Tongue (tissue), 2 donors: ENCODE data around the gene INPP1. TPM values are rescaled to one million over a fixed set of nuclear protein-coding genes. Genes with fewer than 3 reads are reported as not detected.
"Not testable (repeated sequence)": the region's sequence is repeated elsewhere in the genome, so short reads cannot be mapped to it uniquely, and the experiment has no call there.

ENCODE experiments used
- DNase-seq: peaks from one replicate; pipeline ENCODE4 v3.0.0-alpha.2; 2015
- total RNA-seq: library from RNA; depleted of rRNA; stranded (reverse); fragments of >200 nt; gene quantifications from one replicate; pipeline ENCODE4 v1.2.3, GENCODE V29; 2014

INPP1 gene
- total RNA-seq, 1 donor from 2014 or later = 16.7 TPM

GRCh38 chr2:190334479-190335224 lies 8.7 kb upstream of the INPP1 start:
- no peak for DNase-seq

DNA sequence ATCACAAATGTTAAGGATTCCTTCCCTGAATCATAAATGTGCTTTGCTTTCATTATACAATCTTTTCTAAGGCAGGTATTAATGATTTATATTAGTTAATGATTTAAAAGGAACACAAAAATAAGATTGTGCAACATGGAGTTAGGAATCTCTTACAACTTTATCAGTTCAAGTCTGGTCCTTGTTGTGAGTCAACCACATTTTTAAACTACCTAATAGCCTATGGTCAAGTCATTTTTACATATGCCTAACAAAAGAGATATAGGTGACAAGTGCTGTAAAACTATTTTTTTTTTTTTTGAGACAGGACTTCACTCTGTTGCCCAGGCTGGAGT lies 8.2 kb upstream of the INPP1 start:
- no peak for DNase-seq

GRCh38 chr2:190335584-190335983 lies 7.8 kb upstream of the INPP1 start:
- not testable (repeated sequence) for DNase-seq

GRCh38 chr2:190336420-190336819 lies 7.0 kb upstream of the INPP1 start:
- no peak for DNase-seq

- DNase-seq = no peak
These were observed 4.9 kb upstream of the INPP1 start for GRCh38 chr2:190338453-190338852.

GRCh38 chr2:190339394-190339793 lies 4.0 kb upstream of the INPP1 start:
- DNase-seq = no peak

DNA sequence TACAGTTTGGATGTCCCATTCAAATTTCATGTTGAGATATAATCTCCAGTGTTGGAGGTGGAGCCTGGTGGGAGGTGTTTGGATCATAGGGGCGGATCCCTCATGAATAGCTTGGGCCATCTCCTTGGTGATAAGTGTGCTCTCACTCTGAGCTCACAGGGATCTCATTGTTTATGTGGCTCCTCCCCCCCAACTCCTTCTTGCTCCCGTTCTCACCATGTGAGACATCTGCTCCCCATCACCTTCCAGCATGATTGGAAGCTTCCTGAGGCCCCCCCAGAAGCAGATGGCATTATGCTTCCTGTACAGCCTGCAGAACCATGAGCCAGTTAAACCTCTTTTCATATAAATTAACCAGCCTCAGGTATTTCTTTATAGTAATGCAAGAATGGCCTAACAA lies 3.0 kb upstream of the INPP1 start:
- peak; percentile 14 for DNase-seq

GRCh38 chr2:190342611-190343010 lies 778 bp upstream of the INPP1 start:
- peak; percentile 67 for DNase-seq

GRCh38 chr2:190343089-190343535 lies 277 bp upstream of the INPP1 start:
- DNase-seq = no peak

GRCh38 chr2:190344276-190344827 lies 963 bp downstream of the INPP1 start:
- peak; percentile 58 for DNase-seq

DNA sequence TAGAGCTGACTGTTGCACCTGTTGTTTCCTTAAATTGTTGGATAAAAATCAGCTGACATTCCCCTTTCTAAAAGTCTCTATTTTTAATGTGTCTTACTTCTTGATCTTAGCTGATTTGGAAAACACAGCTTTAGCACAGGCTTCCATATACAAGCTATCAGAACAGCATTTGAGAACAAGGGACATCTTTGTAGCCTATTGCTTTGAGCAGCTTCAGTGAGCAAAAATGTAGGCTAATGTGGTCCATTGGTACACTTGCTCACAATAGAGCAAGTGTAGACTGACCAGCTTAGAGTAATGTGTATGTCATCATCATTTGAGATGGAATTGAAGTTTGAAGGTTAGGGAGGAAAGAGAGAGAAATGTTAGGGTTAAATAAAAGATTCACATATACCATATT lies 7.0 kb downstream of the INPP1 start:
- no peak for DNase-seq

DNA sequence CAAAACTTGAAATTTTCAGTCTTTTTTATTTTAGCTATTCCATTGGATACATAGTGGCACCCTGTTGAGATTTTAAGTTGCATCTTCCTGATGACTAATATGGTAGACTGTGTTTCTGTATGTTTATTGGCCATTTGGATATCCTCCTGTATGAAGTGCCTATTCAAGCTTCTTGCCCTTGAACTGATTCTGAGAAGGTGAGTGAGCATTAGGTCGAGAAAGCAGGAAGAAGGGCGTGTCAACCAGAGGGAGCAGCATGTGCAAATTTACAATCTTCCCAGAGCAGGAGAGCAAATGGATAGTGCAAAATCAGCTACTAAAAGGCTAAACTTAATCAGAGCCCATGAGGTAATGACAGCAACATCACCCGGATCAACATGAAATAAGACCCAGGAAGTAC lies 8.6 kb downstream of the INPP1 start:
- DNase-seq = no peak

DNA sequence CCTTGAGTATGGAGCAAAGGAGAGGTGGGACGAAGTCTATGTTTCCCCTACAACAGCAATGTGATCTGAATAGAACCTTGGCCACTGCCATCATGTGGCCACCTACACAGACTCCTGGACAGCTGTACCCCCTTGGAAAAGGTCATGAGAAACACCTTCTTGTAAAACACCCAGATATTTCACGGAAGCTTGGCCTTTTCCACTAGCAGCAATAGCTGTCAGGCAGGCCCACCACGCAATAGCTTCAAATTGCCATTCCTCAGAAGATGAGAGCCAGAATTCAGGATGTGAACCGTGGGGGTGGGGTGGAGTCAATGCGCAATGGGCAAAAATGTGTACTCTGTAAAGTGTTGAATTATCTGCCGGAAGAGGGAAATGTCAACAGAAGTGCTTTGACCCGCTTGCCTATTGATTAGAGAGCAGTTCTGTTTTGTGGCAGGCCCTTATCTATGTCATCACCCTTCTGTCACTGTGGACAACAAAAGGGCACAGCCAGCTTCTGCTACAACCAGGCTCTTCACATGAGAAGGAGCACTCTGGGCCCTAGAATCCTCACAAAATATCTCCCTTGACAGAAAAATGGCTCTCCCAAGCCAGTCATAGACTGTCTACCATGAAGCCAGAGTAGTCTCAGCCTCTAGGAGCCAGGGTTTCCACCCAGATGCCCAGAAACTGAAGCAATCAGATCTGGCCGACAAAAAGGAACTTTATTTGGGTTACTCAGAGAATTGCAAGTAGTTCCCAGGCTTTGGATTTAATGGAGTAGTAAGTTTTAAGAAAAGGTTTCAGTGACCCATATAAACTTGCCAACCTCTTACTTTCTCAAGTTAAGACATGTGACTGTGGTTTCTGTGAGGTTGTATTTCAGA lies 9.5 kb downstream of the INPP1 start:
- no peak for DNase-seq

DNA sequence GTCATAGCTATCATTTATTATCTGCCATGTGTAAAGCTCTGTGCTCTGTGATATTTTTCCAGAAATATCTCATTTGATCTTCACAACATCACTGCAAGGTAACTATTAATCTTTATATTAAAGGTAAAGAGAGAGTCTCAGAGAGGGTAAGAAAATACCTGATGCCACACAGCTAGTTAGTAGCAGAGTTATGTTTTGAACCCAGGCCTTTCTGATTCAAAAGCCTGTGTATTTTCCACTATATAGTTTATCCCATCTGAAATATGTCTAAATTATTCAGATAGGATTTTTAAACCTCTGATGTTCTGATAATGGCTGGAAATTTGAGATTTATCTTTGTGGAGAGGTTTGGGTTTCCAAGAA lies 10.1 kb downstream of the INPP1 start:
- DNase-seq = no peak

DNA sequence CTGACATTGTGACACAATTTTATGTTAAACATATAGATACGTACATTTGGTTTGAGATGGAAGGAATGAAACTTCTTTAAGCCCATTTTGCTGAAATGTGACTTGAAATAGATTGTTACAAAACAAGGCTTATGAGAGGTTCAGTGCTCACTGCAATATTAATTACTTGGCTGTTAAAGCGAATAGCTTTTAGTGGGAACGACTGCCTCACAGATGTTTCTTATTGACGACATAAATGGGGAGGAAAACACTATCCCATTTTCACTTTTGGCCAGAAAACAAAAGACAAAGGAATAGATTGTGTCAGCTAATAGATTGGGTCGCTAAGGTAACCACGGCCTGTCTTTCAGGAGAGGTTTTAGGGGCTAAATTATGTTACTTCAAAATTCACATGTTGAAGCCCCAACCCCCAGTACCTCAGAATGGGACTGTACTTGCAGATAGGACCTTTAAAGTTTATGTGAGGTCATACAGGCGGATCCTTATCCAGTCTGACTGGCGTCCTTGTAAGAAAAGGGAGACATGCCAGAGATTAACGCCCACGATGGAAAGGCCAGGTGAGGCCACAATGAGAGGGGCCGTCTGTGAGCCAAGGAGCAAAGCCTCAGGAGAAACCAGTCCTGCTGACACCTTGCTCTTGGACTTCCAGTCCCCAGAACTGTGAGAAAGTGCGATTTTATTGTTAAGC lies 10.8 kb downstream of the INPP1 start:
- DNase-seq = no peak

- DNase-seq = no peak
These were observed 12.7 kb downstream of the INPP1 start for GRCh38 chr2:190355968-190356644.

DNA sequence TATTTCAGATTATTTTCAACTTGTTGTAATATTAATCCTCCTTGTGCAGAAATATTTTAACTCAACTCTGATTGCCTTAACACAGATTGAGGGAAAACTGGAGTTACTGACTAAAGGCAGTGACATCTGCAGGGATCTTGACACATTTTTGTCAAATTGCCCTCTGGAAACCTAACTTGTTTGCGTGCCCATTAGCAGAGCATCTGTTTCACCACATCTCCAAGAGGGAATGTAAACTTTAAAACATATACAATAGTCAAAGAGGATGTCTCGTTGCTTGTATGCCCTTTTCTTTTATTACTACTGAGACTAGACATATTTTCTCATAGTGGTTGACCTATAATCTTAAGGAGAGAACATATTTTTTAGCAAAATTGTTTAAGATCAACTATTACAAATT lies 14.2 kb downstream of the INPP1 start:
- DNase-seq = peak; percentile 54

DNA sequence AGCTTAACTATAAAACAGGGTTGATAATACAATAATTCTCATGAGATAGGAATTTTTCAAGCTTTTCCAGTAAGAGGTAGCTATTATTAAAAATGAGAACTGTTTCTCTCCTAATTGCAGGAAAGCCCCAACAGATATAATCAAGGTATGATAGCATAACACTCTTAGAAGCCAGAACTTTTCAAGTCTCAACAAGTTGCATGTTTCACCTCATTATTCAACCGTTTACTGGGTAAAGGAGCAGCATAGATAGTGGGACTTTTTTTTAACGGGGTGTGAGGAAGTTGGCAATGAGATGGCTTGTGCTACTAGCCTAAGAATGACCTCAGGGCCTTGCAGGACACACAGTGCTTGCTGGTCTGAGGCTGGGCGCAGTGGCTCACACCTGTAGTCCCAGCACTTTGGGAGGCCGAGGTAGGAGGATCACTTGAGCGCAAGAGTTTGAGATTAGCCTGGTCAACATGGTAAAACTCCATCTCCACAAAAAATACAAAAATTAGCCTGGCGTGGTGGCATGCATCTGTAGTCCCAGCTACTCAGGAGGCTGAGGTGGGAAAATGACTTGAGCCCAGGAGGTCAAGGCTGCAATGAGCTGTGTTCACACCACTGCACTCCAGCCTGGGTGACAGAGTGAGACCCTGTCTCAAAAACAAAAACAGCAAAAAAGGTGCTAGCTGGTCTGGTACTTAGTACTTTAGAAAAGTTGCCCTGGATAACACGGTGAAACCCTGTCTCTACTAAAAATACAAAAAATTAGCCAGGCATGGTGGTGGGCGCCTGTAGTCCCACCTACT lies 15.5 kb downstream of the INPP1 start:
- not testable (repeated sequence) for DNase-seq

GRCh38 chr2:190360561-190360960 lies 17.2 kb downstream of the INPP1 start:
- DNase-seq = no peak

DNA sequence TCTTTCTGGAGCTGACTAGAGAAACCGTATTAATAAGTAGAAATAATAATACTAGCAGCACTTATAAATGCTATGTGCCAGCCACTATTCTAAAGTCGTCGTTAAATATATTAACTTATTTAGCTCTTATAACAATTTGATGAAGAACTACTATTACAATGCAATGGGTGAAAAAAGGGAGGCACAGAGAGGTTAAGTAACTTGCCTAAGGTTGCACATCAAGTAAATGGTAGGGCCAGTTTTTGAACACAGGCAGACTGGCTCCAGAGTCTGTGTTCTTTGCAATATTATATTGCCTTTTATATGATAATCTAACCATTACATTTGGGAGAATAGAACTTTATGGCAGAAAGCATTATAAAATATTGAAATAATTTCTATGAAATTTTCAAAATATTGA lies 17.6 kb downstream of the INPP1 start:
- DNase-seq = no peak

GRCh38 chr2:190361572-190361971 lies 18.2 kb downstream of the INPP1 start:
- DNase-seq = no peak
